ENCODE data around the gene FAM241B. TPM values are rescaled to one million over a fixed set of nuclear protein-coding genes. Genes with fewer than 3 reads are reported as not detected.

FAM241B gene
- total RNA-seq, 1 experiment from 2014 or later: 3.3 TPM

DNA sequence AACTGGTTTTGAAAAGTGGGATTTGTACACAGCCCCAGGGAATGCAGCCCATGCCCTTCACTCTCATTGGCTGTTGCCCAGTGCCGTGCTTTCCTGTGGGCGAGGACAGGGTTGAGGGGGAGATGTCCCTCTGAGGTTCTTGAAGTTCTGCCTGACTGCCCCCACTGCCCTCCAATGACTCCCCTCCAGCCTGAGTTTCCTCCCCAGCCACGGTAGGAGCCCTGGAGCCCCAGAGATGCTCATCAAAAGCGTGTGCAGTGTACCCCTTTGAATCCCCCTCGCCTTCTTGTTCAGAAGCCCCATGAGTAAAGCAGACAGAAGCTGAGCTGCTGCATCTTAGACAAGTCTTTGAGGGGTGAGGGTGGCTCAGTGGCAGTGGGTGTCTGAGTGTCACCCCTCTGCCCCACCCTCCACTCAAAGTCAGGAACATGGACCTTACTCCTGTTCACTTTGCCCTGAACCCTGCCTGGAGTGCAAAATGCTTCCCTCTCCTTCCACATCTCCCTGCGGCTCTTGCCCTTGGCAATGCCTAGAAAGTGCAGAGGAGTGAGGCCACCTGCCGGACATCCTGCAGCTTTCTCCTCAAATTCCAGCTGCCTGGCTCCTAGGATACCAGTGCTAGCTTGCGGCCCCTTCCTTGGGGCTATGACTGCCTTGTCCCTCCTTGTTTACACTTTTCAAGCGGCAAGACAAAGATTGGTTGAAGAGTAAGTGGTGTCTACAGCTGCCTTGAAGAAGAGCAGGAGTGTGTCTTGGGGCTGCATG lies 19.9 kb downstream of the FAM241B start:
- no peak for DNase-seq (ENCODE audit: low spot score)

DNA sequence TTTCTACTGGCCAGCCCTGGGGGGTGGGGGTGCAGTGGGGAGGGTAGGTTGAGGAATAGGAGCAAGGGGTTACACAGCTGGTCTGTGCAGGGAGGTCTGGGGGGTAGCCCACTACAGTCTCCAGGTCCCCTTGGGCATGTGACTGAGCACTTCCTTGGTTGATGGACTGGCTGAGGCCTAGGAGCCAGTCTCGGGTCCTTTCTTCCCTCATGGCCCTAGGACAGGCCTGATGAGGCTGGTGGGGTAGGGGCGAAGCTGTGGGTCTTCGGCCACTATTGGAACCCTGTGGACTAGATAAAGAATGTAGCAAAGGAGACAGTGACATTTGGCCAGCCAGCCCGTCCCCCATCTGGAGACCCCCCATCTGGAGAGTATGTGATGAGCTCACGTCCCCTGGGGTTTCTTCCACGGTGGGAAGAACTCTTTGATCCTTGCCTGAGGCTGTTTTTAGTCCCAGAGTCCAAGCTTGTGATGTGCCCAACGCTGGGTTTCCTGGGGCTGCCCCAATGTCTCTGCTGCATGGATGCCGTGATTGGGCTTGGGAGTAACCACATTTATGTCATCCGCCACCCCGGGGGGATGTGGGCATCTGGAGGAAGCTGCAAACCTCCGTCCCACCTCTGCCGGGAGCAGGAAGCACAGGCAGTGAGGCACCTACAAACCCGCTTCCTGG lies 20.7 kb downstream of the FAM241B start:
- peak; percentile 19 for DNase-seq (ENCODE audit: low spot score)

DNA sequence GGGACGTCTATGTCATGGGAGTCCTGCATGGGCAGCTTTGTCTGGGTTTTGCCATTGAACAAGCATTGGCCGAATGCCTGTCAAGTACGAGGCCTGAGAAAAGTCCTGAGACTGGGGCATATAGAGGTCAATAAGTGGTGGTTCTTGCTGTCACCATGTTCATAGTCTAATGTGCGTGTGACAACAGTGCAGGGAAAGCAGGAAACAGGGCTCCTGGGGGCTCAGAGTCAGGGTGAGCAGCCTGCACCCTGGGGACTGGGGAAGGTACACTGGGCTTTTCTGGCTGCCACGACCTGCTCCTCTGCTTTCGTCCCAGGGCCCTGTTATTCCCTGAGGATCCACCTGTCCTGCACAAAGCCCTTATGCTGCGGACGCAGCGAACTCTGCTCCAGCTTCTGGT lies 21.3 kb downstream of the FAM241B start:
- DNase-seq (ENCODE audit: low spot score): no peak

DNA sequence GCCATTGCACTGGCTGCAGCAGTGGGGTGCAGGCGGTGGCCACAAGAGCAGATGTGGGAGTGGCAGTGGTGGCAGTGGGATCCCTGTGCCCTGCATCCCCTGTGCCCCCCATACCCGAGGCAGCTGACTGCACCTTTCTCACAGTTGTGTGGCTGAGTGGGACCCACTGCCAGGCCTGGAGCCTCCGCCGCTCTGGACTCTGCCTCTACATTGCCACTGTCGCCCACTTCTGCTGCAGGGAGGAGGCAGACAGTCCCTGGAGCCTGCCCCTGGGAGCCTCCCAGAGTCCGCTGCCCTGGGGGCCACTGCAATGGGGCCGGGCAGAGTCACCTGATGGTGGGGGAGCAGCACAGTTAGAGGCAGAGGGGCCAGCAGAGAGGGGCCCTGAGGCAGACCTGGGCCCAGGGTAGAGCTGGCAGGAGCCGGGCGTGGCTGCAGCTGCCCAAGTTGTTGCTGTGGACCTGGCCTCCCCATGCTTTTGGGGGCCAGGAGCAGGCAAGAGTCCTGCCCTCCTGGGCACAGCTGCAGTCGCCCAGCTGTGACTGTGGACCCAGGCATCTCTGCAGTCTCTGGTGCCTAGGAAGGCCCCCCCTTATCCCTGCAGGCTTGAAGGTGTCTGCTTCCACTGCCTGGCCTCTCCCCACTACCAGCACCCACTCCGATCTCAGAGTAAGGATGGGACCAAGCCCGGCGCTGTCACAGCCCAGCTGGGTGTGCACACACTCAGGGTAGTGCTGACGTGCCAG lies 22.2 kb downstream of the FAM241B start:
- no peak for DNase-seq (ENCODE audit: low spot score)

DNA sequence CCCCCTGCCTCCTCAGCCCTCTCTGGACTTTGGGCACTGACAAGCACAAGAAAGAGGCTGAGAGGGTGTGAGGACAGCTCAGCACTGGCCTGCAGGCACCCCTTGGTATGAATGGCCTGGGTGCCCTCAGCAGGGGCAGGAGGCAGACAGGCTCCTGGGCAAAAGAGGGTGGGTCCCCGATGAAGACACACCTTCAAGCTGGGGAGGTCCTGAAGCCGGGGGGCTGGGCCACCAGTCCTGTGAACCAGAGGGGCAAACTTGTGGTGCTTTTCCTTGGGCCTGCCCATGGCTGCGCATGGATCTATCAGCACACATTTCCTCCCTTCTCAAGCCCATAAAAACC lies 22.8 kb downstream of the FAM241B start:
- DNase-seq (ENCODE audit: low spot score): no peak

DNA sequence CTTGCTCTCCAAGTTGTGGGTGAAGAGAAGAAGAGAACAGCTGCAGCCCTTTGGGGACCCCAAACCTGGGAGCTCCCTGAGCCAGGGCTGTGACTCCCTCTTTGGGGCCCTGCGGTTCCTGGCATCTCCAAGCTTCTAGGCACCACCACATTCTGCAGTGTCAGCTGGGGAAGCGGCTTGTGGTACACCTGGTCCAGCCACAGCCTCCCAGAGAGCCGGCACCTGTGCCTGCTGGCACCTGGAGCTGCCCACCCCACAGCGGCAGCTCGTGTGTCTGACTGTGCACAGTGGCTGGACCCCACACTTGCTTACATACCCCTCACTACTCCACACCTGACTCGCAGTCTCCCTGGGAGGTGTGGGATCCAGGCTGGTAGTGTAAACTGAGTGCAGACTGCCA lies 23.5 kb downstream of the FAM241B start:
- DNase-seq (ENCODE audit: low spot score): no peak

DNA sequence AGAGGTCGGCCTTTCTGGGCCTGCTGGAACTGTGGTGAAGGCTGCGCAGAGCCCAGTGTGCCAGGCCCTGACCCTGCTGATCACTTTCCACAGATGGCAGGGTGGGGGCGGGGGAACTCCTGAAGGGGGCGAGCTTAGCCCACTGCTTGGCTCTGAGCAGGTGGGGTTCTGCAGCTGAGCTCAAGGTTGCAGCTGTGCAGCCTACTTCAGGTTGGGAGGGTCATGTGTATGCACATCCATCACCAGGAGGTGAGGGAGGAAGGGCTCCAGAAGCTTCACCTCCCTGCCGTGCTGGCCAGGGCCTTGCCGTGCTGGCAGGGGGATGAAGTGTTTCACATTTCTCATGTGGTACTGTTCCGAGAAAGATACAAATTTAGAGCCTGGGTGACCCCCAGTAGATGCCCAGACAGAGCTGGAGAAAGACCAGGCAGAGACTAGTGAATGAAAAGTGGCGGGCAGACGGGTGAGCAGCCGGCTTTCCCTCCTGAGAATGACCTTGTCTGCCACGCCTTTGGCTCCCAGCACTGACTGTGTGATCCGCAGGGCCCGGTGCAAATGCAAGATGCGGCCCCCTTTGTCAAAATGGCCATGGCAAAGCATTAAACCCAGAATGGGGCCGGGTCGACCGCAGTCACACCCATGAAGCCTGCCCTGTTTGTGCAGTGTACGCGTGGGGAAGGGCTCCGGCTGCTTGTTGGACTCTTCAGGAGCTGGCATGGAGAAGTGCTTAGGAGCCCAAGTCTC lies 25.2 kb downstream of the FAM241B start:
- no peak for DNase-seq (ENCODE audit: low spot score)

DNA sequence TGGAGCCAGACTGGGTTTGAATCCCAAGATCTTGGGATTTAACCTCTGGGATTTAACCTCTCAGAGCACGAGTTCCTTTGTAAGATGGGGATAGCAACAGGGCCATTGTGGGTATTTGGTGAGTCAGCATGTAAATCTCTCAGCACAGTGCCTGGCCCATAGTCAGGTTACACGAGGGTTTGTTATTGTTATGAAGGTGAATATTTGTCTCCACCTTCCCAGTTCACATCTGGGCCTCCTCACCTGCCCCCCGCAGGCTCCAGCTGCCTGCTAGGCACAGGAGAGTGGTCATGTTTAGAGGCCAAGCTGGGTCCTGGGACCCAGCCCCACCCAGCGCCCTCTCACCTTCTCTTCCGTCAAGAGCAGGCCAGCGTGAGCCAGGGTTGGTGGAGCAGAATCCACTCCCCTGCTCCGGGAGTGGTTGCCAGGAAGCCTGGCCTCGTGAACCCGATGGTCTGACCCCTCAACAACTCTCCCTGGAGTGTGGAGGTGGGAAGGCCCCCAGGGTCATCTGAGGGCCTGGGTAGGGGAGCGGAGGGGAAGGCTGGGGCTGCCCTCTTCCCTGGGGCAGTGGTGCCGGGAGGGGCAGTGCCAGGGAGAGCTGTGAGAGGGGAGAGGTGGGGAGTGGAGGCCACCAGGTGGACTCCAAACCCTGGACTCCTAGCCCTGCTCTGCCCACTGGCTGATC lies 26.0 kb downstream of the FAM241B start:
- DNase-seq (ENCODE audit: low spot score): no peak

DNA sequence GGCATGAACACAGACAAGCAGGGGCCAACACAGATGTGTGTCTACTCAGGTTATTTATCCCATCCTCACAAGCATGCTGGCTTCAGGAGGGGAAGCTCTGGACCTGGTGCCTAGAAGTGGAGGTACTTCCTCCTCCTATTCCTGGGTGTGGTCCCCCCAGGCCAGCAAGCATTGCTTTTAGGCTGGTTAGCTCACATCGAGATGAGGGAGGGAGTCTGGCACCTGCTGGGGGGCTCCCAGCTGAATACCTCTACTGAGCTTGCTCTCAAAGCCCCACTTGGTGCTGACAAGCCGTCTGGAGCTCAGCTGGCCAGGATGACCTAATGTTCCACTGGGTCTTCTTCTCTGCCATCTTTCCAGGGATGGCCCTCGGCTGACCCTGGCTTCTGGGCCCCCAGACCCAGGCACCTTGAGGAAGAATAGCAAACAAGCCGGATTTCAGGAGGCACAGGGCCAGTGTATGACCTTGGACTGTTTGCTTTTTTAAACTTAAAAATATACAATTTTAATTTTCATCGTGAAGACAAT lies 26.8 kb downstream of the FAM241B start:
- DNase-seq (ENCODE audit: low spot score): no peak

DNA sequence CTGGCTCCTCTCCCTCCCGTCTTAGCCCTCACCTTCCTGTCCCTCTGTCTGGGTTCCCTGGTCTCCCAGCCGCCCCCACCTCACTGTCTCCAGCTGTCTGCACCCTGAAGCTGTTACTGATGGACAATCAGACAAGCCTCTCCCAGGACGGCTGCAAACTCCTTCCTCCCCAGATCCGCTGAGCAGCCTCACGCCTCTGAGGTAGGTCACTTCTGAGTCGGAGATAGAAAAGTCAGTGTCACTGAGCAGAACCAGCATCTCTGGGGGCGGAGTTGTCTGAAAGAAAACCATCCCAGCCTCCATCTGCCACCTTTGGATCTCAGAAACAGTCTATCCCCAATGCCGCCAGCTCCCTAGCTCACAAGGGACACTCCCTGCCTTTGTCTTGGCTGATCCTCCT lies 27.4 kb downstream of the FAM241B start:
- no peak for DNase-seq (ENCODE audit: low spot score)

DNA sequence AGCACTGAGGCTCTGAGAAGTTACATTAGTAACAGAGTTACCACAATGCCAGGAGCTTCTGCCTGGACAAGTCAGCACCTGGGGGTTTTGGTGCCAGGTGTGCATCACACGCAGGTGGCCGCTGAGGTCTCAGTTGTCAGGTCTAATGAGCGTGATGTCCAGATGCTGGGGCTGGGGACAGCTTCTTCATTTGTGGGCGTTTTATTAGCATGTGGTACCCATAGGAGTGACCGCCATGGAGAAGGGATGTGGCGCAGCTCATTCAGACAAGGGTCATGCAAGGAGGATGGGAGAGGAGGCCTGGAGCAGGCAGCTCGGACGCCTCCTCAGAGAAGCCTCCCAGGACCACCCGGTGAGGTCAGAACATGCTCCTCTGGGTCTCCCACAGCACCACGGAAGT lies 27.8 kb downstream of the FAM241B start:
- no peak for DNase-seq (ENCODE audit: low spot score)

DNA sequence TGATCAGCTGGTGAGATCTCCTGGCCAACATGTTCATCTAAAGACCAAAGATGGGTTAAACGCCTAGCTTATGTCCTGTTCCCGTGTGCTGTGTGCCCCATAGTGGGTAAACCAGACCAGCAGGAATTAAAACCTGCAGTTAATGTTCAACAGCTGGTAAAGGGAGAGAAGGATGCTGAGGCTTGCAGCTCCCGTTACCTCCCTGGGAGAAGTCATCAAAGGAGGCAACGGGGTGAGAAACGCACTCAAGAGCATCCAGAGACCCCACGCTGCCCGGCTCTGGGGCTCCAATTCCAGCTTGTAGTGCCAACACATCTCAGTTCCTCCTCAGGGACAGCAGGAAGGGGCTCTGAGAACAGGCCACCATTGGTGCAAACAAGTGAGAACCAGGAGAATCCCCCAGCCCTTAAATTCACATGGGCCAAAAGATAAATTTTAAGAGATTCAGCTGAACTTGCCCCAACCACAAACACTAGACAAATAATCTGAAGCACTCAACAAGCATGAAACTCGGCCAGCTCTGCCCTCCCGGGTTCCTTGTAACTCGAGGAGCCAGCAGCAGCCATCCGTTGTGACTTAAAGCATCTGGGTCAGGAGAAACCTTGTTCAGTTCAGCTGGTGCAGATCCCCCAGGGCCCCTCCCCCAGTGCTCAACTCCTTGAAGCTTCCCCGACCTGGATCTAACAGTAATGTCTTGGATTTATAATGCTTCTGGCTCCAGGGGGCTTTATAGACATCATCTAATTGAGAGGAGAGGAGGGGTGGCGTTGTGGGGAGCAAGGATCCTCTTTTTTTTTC lies 29.4 kb downstream of the FAM241B start:
- no peak for DNase-seq (ENCODE audit: low spot score)

DNA sequence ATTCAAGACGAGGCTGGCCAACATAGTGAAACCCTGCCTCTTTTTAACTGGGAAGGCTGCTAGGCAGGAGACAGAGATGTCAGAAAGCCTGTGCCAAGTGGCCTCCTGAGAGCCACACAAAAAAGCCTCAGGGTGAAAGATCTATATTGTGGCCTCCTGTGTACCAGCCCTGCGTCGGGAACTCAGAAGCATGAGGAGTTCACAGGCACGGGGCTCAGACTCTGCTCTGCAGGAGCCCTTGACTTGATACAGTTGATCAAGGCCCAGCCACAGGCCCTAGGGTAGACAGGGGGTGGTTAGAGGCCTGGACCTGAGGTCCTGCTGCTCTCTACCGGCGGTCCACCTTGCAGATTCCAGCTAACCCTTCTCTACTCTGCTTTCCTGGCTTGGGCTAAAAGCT lies 30.2 kb downstream of the FAM241B start:
- no peak for DNase-seq (ENCODE audit: low spot score)

DNA sequence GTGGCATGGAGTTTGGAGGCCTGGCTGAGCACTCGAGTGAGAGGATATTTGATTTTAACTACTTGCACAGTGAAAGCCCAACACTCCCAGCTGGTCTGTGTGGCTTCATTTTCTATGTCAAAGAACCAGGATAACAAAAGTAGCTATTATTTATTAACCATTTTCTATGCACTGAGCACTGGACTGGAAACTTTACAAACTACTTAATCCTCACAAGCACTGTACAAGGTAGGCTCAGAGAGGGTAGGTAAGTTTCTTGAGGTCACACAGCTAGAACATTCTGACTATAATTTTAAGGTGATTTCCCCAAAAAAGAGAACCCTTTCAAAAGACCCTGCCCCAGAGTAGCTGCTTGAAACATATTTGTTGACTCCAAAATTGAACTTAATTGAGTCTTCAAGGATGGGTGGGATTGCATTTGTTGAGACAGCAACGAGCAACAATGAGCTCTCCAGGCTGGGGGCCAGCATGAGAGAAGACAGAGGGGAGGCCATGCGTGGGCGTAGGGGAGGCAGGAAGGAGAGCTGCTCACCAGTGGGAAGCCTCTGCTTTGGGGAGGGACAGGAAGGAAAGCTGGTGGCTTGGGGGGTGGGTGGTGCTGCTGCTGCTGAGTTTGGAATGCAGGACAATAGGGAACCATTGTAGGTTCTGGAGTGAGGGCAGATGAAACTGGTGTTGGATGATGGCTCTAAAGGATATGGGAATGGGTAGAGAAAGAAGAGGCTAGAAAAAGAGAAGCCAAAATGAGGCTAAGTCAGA lies 31.5 kb downstream of the FAM241B start:
- no peak for DNase-seq (ENCODE audit: low spot score)

DNA sequence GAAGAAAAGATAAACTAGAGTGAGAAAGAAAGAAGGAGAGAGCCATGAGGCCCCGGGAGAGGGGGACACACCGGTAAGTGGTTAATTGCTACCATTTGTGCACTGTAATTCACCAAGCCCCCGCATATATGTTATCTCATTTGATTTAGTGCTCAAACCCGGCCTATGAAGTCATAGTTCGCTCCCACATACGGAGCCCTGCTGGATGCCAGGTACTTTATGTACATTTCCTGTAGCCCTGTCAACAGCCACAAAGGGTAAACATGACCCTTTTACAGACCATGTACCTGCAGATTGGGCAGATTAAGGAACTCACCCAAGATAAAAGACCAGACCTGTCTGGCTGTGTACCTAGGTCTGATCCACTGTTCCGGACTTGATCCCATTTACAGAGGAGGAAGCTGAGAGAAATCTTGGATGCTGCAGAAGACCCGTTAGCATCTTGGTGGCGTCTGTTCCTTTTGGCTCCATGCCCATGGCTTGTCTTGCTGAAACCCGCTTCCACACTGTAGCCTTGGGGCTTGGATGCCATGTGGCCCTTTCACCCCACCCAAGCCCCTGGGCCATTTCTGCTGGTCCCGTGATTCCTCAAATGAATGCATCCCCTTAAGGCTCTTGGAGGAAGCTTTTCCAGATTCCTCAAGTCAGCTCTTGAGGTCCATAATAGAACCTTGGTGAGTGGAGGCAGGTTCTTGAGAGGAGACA lies 32.3 kb downstream of the FAM241B start:
- DNase-seq (ENCODE audit: low spot score): no peak

DNA sequence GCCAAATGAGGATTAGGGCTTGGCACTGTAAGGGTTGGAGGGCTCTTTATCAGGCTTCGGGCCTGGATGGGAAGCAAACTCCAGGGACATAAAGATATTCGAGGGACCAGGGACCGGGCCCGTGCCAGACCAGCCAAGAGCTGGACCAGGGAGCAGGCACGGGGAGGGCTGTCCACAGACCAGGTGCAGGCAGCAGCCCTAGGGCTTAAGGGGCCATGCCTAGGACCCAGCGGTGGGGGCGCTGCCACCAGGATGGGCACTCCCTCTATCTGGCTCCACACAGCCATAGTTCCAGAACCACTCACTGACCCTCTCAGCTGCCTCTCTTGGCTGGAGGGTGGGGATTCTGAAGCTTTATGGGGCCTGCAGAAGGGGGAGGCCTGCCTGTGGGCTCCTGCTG lies 32.9 kb downstream of the FAM241B start:
- no peak for DNase-seq (ENCODE audit: low spot score)

DNA sequence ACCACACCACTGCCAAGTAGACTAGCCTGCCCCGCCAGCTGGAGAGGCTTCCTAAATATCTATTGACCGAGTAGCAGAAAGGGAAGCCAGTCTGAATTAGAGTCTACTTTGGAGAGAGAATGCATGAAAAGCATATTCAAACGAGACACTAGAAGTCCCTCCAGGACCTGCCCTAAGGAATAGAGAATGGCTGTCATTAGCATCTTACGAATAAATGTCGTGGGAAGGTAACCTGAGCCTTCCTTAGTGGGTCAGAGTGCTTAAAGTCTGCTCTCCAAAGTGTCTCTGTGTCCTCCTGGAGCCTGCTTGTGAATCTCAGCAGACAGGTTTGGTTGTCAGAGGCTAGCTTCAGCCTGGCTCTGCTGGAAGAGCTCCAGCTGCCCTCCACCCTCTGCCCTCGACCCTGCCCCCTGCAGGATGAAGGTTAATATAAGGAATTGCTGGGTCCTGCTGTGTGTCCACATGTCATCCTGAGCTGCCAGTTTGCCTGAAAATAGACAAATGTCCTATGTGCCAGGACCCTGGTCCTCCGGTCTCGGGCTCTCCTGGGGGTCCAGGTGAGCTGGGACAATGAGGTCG lies 33.4 kb downstream of the FAM241B start:
- no peak for DNase-seq (ENCODE audit: low spot score)

DNA sequence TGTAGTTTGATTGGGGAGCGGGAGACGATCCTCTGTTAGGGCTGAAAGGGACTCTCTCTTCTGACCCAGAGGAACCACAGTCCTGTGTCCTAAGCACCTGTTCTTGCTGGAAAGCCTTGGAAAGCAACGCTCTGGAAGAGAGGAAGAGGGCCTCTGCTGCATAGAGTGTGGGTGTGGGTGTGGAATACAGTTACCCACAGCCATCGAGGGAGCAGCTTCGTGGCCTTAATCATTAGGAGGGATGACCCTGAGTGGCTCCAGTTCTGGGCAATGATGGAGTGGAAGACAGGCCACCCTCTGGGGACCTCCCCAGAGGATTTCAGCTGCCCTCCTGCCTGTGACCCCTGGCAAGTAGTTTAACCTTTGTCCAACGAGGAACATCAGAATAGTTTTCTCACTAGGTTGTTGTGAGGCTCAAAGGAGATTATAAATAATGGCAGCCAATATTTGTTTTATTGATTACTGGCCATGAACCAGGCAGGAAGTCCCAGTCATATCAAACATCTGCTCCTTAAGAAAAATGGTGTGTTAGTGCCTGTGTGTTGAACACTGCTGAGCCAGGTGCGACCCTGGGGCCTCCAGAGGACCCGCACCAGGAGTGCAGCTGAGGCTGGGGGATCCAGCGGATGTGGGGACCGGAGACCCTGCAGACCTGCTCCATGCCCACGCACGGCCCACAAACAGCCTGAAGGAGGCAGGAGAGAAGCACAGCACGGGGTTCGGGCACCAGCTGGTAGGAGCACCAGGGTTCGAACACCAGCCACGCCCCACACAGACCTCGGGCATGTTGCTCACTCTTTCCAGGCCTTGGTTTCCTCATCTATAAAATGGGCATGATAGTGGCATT lies 35.6 kb downstream of the FAM241B start:
- no peak for DNase-seq (ENCODE audit: low spot score)

All from H4 (cell line).